Transverse colon (tissue), 4 donors: ENCODE data around the gene CTNNAL1.
A peak's percentile ranks its signal among the peaks of the same experiment; 100 is the strongest.

ENCODE experiments used
- CTCF ChIP-seq, 5 experiments: fragments of 200-600 bp in 3 of 5; fragments of 450-650 bp in 2 of 5; sonication (generic) in 3 of 5; IDR thresholded peaks; 1 replicate in 2 of 5; 2 replicates in 3 of 5; pipeline ENCODE4 v1.5.1; 2016 to 2017; ENCODE audit warnings: antibody characterized with exemption in 5 of 5, inconsistent platforms in 3 of 5, mild to moderate bottlenecking in 2 of 5, moderate library complexity in 1 of 5
- POLR2AphosphoS5 ChIP-seq, 3 donors: sonication (generic); formaldehyde crosslinking; IDR thresholded peaks; one replicate each; pipeline ENCODE4 v1.6.1; 2016; ENCODE audit warnings: antibody characterized with exemption in 3 of 3

- no peak for TF ChIP-seq CTCF (IDR thresholded peaks at IDR 0.05)
- TF ChIP-seq POLR2AphosphoS5 (IDR thresholded peaks at IDR 0.05), result peak in 2 of 3 donors; percentile 17 to 21
These were observed 78.9 kb downstream of the CTNNAL1 start, which contains the start of gene ABITRAM for GRCh38 chr9:108934323-108934893.
